Stimulated activated CD8-positive, alpha-beta memory T cell treated with anti-CD3 and anti-CD28 coated beads, Interleukin-7, amount 100 ng/mL, for 48 hours (primary cell): ENCODE results near the gene PSAPL1.

ENCODE experiments used
- DNase-seq, 2 donors: peaks; one replicate each; pipeline ENCODE4 v3.0.0-alpha.2; 2020; ENCODE audit warnings: low read depth in 1 of 2; ENCODE audit errors: extremely low read depth in 1 of 2

Gene PSAPL1

GRCh38 chr4:7431696-7432530 is 2.8 kb downstream of the PSAPL1 start:
- DNase-seq: no peak

- no peak for DNase-seq
These were observed 3.6 kb downstream of the PSAPL1 start for GRCh38 chr4:7430965-7431695.

- DNase-seq: no peak
These were observed 4.3 kb downstream of the PSAPL1 start for GRCh38 chr4:7430368-7430964.

- DNase-seq: no peak
These were observed 5.1 kb downstream of the PSAPL1 start for GRCh38 chr4:7429601-7430078.

- no peak for DNase-seq
These were observed 5.7 kb downstream of the PSAPL1 start for GRCh38 chr4:7429069-7429416.

GRCh38 chr4:7428261-7429068 is 6.3 kb downstream of the PSAPL1 start:
- no peak for DNase-seq

GRCh38 chr4:7427831-7428260 is 6.9 kb downstream of the PSAPL1 start:
- DNase-seq: no peak

GRCh38 chr4:7427361-7427760 is 7.4 kb downstream of the PSAPL1 start:
- no peak for DNase-seq

GRCh38 chr4:7426525-7427171 is 8.1 kb downstream of the PSAPL1 start:
- no peak for DNase-seq

GRCh38 chr4:7425591-7426468 is 8.9 kb downstream of the PSAPL1 start:
- DNase-seq: no peak

GRCh38 chr4:7425124-7425523 is 9.6 kb downstream of the PSAPL1 start:
- no peak for DNase-seq

- DNase-seq: no peak
These were observed 10.1 kb downstream of the PSAPL1 start for GRCh38 chr4:7424553-7425111.

- no peak for DNase-seq
These were observed 10.8 kb downstream of the PSAPL1 start for GRCh38 chr4:7423801-7424552.

GRCh38 chr4:7423391-7423790 is 11.3 kb downstream of the PSAPL1 start:
- no peak for DNase-seq

- no peak for DNase-seq
These were observed 11.9 kb downstream of the PSAPL1 start for GRCh38 chr4:7422898-7423180.

GRCh38 chr4:7422151-7422897 is 12.4 kb downstream of the PSAPL1 start:
- no peak for DNase-seq

GRCh38 chr4:7421356-7422150 is 13.2 kb downstream of the PSAPL1 start:
- no peak for DNase-seq
